ENCODE results near the gene INPP5D.

The INPP5D gene

DNA sequence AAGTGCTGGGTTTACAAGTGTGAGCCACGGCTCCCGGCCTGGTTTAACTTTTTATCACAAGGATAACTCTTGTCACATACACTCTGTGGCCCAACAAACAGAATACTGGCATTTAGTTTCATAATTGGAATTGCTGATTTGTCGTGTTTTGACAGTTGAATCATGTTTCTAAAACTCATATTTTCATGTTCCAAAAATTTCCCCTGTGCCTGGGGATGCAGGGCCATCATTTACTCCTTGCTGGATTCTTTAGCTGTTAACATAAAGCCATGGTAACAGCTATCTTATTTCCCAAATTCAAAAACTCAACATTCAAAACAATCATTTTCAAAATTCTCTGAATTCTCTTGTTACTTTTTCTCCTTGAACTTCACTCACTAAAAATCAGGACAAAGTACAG lies 174.9 kb downstream of the INPP5D start:
- no peak for DNase-seq (ENCODE audit: low read depth, low spot score)

DNA sequence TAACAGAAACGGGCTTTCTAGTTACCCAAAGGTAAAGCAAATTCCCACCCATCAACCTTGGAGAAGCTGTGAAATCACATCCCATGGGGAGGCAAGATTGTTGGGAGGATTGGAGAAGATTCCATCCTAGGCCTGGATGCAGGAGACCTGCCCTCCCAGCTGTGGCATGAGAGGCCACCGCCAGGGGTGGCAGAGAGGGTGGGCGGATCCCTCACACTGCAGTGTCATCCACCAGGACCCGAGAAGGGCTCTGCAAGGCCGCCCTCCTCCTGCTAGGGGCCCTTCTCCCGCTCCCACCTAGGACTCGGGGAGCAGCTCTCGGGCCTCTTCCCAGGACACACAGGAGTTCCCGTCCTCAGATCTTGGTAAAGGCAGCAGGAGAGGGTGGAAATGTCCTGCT lies 175.8 kb downstream of the INPP5D start:
- no peak for DNase-seq (ENCODE audit: low read depth, low spot score)

DNA sequence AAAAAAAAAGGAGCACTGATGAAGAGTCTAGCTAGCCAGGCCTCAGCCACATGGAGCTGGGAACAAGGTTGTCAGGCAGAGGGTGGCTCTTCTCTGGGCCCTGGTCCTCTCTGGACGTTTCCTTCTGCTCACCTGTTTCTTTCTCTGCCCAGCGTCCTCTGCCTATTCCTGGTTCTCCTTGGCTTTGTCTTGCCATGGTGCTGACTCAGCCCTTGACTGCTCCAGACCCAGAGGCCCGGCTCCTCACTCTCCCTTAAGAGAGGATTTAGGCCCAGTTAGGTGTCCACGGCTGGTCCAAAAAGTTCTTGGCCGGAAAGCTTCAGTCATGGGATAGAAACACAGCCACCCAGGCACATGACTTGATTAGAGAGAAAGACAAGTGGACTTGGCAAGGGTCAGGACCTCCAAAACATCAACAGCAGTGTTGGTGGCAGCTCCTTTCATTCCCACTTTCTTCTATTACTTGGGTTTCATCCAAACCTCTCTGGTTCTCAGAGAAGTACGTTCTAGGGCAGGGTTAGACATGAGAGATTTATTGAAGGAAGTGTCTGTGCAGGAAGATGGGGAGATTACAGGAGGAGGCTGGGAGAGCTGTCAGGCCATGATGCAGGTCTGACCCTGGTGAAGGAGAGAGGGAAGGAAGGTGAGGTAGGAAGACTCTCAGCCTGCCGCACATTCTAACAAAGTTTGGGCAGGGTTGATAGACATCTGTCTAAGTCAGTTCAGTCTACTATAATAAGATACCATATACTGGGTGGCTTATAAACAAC lies 176.9 kb downstream of the INPP5D start:
- DNase-seq (ENCODE audit: low read depth, low spot score): no peak

DNA sequence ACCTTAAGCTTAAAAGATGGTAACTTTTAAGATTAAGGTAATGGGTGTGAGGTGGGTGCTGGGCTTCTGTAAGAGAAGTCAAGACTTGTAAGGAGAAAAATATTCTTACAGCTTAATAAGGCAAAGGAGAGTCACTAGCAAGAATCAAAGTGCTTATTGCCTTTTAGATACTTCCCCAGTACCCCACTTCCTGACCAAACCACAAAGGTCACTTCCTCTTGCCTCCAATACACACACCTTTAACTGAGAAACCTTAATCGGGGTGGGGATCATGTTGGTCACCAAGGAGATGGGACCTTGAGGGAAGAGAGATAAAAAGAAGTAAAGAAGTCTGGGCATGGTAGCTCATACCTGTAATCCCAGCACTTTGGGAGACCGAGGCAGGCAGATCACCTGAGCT lies 180.8 kb downstream of the INPP5D start:
- no peak for DNase-seq (ENCODE audit: low read depth, low spot score)

DNA sequence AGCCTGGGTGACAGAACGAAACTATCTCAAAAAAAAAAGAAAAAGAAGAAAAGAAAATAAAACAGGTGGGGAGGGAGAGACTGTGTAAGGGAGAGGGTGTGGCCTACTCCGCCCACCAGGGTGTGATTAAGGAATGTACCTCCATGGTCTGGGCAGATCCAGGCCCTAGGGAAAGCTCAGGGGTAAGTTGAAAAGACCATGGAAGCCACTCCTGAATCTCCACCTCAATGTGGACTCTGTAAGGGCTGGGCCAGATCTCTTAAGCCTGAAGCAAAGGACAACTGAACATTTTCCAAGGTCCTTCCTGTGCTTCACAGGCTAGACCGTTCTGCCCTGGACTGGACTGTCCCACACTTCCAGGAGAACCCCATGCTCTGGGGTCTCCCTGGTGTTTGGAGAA lies 181.7 kb downstream of the INPP5D start:
- no peak for DNase-seq (ENCODE audit: low read depth, low spot score)

DNA sequence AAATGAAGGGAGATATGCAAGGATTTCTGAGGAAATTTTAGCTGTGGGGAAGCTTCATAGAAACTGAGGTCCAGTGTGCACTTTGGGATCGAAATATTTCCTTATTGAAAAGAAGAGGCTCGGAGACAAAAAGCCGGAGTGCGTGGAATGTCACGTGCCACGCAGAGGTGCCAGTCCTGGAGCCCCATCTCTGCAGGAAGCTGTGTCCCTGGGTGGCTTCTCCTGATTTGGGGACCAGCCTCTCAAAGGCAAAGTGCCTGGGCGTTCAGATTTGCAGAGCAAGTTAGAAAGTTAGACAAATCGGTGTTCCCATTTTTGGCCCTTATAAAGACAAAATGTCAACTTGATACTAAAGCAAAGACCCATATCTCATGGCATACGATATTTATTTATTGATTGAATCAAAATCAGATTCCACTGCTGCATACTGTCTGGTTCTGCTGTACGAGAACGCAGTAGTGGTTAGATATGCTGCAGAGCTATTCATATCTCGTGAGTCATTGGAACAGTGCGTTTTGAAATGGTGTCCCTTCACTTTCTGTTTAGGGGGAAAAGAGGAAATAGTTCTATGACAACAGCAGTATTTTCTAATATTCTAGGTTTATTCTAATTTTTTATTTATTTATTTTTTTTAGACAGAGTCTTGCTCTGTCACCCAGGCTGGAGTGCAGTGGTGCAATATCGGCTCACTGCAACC lies 182.2 kb downstream of the INPP5D start:
- no peak for DNase-seq (ENCODE audit: low read depth, low spot score)

DNA sequence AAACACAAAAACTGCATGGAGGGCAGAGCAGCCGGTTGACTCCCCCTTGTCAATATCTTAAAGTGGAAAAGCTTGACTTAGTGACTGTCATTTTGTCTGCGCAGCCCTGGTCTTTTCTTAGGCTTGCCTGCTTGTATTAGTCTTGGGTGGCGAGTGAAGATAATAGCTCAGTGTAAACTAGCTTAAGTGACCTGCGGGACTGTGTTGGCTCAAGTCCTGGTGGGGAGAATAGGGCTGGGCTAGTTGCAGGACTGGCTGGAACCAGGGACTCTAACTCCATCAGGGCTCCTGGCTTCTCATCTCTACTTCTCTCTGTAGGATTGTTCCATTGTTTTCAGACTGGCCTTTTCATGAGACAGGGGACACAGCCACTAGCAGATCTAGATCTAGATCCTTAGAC lies 183.2 kb downstream of the INPP5D start:
- DNase-seq (ENCODE audit: low read depth, low spot score): no peak

DNA sequence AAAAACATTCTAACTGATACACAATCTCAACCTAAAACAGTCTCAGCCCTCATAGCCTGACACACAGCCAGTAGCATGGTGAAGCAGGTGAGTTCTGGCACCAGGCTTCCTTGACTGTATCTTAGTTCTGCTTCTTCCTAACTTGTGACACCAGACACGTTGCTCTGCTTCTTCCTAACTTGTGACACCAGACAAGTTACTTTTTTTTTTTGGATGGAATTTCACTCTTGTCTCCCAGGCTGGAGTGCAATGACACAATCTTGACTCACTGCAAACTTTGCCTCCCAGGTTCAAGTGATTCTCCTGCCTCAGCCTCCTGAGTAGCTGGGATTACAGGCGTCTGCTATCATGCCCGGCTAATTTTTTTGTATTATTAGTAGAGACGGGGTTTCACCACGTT lies 184.7 kb downstream of the INPP5D start:
- no peak for DNase-seq (ENCODE audit: low read depth, low spot score)

DNA sequence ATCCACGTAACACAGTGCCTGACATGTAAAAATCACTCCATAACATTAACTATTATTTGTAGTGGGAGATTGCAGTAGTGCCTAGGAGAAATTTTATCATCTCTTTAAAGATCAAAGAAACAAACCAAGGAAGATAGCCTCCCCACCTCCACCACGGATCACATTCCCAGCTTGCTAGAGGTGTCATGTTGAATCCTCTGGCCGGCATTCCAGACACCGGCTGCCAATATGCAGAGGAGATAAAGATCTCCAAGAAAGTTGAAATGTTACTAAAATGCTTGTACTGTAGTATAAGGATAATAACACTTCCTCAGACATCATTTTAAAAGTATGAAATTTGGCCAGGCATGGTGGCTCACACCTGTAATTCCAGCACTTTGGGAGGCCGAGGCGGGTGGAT lies 185.3 kb downstream of the INPP5D start:
- no peak for DNase-seq (ENCODE audit: low read depth, low spot score)

DNA sequence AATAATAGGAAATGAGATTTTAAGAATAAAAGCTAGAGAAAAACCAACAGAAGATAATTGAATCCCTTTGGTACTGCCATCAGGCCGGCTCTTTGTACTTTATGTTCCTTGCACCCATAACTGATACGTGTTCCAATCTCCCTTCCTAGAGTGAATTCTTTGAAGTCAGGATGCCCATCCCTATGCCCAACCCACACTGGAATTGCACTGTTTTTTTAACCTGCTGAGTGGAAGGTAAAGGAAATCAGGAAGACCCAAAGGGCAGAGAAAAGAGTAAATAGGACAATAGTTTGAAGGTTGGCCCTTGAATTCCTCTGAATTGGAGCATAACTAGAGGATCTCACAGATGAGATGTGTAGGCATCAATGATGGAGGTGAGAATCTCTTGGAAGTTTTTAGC lies 187.0 kb downstream of the INPP5D start:
- no peak for DNase-seq (ENCODE audit: low read depth, low spot score)

DNA sequence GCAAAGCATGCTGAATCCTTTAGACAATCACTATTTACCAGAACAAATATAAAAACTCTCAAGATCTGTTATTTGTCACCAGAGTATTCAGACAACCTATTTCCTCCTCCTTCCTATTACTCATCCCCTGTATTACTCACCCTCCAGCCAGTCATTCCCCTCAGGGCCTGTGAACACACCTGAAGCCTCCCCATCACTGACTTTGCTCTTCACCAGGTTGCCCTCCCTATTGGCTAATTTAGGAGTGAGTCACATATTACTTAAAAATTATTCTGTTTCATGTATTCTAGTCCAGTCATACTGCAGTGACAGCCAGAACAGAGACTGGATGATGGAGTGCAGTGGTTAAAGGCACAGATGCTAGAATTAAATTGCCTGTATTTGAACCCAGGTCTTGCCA lies 187.6 kb downstream of the INPP5D start:
- DNase-seq (ENCODE audit: low read depth, low spot score): no peak

DNA sequence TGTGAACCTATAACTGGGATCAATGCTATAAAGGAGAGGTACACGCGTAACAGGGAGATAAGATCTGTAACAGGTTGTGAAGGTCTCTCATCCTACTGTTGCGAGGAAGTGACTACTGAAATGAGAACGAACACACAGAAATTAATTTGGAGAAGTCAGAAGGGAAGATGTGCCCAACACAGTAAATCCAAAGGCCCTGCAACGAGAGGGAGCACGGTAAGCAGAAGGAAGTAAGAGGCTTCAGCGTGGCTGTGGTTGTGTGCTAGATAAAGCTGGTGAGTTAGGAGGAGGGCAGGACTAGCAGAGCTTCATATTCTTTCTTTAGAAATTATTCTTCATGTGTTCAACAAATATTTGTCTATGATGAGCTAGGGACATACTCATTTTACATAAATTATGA lies 188.9 kb downstream of the INPP5D start:
- DNase-seq (ENCODE audit: low read depth, low spot score): no peak

DNA sequence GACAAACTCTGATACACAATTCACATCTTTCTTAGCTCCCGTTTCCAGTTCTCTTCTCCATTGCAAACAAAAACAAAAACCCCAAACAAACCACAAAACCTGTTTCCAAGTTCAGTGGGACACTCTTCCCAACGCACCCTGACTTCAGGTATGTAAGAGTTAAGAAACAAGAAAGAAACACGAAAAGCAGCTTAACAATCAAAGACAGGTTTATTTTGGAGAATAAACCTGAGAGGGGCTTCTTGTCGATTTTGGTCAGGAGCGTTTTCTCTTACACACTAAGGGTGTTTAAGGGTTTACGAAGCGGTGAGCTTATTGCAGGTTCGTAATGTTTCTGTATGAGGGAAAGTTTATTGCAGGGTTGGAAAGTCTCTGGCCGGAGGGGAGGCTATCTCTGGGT lies 190.4 kb downstream of the INPP5D start:
- DNase-seq (ENCODE audit: low read depth, low spot score): no peak

DNA sequence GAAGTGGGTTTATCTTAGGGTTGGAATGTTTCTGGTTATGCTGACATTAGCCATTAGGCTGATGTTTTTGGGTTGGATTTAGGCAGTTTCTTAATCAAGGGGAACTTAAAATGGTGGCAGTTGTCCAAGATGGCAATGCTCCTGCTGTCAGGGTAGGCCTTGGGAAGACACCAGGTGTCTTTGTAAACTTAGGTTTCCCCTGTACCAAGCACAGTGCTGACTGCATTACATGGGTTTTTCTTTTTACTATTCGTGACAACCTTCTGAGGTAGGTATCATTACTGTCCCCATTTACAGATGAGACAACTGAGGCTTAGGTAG lies 190.8 kb downstream of the INPP5D start:
- no peak for DNase-seq (ENCODE audit: low read depth, low spot score)

DNA sequence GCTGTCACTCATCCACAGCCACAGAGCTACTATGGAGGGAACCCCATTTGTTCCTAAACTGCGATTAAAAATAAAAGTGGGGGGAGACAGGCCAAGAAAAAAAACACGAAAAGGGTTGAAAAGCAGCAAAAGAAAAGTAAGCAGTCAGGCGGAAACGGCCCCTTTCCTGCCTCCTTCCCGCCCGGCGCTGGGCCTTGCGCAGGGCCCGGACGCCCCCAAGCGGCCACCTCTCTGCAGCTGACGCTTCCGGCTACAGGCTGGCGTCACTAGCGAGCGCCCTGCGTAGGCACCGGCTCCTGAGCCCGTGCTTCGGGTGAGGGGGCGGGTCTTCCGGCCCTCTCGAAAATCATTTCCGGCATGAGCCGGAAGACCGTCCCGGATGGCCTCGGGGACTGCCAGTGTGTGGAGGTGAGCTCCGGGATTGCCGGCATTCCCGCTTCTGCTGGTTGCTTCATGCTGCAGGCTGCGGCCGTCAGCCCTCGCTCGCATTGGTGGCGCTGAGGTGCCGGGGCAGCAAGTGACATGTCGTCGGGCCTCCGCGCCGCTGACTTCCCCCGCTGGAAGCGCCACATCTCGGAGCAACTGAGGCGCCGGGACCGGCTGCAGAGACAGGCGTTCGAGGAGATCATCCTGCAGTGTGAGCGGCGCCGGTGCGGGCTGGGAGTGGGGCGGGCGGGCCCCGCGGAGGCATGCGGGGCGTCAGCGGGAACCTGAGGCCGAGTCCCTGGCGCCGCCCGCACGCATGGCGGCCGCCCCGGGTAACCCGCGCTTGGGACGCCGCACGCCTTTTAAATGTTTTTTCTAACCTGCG lies 191.4 kb downstream of the INPP5D start, which contains the start of gene ATG16L1:
TSS of gene ATG16L1 (plus strand) at position 368 of the 811 bp plus-strand sequence. CDS start at position 523, 155 bp downstream.
- DNase-seq (ENCODE audit: low read depth, low spot score): peak; percentile 70

DNA sequence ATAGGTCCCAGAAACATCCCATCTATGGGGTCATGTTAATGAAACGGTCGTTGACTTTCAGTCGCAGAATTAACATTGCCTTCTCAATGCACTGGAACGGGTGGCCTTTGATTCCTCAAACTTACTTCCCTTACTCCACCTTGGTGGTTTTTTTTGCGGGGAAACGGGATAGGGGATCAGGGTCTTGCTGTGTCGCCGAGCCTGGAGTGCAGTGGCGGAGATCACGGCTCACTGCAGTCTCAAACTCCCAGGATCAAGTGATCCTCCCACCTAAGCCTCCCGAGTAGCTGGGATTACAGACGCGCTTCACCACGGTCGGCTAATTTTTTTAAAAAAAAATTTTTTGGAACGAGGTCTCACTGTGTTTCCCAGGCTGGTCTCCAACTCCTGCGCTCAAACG lies 192.1 kb downstream of the INPP5D start:
- DNase-seq (ENCODE audit: low read depth, low spot score): no peak

DNA sequence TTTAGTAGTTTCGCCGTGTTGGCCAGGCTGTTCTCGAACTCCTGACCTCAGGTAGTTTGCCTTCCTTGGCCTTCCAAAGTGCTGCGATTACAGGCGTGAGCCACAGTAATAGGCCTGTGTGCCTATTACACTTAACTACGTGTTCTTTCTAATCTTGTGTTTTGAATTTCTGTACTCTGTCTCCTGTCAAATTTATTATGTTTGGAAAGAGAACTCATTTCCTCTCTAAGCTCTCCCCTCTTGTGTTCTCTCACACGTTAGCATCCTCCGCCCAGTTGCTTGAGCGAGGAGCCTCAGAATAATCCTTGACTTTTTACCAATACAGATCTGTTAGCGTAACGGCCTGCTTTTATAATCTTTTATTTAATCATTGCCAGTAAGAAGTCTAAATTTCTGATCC lies 195.0 kb downstream of the INPP5D start:
- no peak for DNase-seq (ENCODE audit: low read depth, low spot score)

DNA sequence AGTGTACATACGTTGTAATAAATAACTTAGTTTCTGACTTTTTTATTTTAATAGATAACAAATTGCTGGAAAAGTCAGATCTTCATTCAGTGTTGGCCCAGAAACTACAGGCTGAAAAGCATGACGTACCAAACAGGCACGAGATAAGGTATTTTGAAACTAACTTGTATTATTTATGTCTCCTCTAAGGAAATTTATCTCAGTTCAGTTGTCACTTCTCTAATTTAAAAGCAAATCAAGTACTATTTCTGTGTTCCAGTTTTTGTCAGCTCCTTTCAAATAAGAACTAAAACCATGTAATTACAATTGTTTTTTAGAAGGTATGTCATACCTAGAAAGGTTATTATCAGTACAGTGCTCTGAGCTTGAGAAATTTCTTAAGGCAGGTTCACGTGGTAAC lies 195.9 kb downstream of the INPP5D start:
- no peak for DNase-seq (ENCODE audit: low read depth, low spot score)
